GM12801 (cell line): Measurements from ENCODE around the gene UGT1A3.

Experiments
- TF ChIP-seq, protein P1 (sequence below): IDR thresholded peaks from one replicate; pipeline ENCODE4 v1.5.1; 2011; ENCODE audit warnings: control low read depth; ENCODE audit not compliant: insufficient read length; ENCODE audit errors: extremely low read depth

UGT1A3 gene

DNA sequence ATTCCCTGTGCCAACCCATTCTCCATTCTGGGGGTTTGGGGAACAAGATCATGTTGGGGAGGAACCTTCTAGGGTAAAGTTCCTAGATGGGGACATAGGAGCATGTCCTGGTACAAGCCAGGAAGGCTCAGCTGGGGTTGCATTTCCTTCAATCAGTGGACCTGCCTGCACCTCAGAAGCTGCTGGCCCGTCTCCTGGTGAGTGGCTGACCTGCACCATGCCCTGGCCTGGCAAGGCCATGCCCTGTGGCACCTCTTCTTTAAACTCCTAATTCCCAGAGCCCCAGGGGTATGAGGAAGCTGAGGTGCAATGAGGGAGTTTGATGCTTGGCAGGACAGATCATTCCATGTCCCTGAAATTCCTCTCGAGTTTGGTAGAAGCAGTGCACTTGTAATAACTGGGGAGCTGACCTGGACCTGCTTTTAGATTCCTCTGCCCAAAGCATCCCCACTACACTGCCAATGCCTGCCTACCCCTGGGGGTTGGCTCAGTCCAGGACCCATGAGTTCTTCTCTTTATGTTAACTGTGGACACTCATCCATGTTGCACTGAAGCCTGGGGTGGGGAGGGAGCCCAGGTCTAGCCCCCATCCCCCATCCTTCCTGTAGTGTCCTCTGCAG is 74.6 kb downstream of the UGT1A3 start:
- TF ChIP-seq, protein P1, sequence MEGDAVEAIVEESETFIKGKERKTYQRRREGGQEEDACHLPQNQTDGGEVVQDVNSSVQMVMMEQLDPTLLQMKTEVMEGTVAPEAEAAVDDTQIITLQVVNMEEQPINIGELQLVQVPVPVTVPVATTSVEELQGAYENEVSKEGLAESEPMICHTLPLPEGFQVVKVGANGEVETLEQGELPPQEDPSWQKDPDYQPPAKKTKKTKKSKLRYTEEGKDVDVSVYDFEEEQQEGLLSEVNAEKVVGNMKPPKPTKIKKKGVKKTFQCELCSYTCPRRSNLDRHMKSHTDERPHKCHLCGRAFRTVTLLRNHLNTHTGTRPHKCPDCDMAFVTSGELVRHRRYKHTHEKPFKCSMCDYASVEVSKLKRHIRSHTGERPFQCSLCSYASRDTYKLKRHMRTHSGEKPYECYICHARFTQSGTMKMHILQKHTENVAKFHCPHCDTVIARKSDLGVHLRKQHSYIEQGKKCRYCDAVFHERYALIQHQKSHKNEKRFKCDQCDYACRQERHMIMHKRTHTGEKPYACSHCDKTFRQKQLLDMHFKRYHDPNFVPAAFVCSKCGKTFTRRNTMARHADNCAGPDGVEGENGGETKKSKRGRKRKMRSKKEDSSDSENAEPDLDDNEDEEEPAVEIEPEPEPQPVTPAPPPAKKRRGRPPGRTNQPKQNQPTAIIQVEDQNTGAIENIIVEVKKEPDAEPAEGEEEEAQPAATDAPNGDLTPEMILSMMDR, result no peak

DNA sequence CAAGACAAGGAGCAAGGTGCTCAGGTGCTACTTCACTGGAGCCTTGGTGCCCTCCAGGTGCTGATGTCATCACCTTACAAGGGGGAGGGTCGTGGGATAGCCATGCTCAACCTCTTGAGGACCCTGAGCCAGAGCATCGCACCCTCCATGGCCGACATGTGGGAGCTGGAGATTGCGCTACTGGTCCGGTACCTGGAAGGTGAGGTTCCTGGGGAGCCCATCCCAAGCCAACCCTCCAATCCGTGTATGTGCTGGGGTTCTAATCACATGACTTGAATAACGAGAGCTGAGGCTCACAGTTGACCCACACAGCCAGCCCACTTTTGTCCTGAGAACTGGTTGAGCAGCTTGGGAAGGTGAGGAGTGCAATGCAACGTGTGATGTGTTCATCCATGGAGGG is 75.2 kb downstream of the UGT1A3 start:
- TF ChIP-seq, protein P1, result no peak

DNA sequence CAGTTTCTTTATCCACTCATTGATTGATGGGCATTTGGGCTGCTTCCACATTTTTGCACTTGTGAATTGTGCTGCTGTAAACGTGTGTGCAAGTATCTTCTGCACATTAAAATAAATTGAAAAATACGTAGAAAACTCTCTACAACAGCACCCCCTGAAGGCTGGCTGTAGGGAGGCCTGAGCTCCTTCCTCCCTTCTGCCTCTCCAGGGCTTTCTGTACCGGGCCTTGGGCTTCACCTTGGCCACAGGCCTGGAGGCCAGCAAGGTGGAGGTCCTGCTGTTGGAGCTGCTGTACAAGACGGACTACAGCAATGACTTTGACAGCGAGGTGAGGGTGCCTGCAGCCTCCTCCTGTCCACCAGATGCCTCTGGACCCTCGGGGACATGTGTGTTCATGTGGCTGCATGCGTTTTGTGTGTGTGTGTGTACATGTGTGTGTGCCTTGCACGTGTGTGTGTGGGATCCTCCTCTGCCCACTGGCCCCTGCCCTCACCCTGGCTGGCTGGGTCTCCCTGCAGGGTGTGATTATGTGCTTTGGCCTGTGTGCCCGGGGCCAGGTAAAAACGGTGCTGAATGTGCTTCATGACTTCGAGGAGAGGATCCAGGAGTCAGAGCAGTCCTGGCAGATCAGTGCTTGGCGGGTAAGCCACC is 78.5 kb downstream of the UGT1A3 start:
- TF ChIP-seq, protein P1, result no peak

DNA sequence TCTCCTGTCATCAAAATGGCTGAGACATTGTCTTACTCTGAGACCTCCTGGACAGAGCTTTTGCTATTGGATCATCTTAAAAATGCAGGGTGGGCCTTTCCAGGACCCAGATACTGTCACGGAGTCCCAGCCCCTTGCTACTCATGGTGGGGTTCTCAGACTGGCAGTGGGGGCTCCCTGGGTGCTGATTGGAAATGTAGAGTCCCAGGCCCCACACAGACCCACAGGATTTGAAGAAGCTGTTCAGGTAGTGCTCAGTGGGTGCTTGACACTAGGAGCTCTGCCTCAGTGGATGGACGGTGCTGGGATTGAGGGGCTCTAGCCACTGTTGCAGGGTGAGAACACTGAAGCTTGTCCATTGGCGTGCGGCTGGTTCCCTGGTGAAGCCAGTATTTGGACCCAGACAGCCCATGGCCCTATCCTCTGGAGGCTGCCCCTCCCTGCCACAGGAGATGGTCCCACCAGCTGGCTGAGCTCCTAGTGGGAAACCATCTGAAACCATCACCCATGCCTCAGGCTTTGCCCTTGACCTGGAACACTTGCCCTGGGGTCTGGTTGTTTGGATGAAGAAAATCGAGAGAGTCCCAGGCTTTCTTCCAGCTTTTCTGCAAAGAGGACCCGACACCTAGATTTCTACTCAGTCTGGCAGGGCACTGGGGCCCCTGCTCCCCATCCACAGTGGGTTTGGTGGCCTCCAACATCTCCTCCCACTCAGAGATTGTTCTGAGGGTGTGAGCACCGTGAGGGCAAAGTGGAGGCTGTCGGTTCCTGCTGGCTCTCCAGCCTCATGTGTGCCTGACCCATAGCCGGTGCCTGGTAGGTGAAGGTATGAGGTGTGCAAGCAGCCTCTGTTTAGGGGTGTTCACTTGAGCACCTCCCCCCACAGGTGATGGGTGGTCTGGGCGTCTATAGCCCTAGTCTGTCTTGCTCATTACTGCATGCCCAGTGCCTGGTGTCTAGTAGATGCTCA is 79.4 kb downstream of the UGT1A3 start:
- TF ChIP-seq, protein P1, result no peak

DNA sequence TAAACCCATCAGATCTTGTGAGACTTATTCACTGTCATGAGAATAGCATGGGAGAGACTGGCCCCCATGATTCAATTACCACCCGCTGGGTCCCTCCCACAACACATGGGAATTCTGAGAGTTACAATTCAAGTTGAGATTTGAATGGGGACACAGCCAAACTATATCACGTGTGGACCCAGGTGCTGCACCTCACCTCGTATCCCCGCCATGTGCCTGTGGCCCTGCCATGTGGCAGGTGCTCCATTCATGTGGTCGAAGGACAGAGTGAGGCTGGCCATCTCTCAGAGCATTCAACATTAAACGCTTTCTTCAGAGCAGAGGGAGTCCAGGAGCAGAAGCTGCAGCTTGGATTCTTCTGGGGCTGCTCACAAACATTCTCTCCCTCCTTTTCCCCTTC is 81.5 kb downstream of the UGT1A3 start:
- TF ChIP-seq, protein P1, result no peak

DNA sequence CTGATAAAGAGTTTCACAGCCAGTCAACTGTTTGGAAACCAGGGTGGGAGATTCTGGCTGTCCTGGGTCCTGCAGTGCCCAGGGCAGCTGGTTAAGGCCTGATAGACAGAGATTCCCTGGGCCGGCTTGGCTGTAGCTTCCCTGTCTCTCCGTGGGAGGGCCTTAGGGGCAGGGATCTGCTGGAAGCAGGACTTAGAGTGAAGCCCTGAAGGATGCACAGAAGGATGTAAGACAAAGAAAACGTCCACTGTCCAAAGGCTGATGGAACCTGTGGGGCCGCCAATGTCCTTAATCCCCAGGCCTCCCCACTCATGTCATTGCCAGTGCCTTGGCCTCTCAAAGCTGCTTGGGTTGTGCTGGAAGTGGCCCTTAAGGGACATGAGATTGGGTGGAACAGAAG is 82.2 kb downstream of the UGT1A3 start:
- TF ChIP-seq, protein P1, result no peak

DNA sequence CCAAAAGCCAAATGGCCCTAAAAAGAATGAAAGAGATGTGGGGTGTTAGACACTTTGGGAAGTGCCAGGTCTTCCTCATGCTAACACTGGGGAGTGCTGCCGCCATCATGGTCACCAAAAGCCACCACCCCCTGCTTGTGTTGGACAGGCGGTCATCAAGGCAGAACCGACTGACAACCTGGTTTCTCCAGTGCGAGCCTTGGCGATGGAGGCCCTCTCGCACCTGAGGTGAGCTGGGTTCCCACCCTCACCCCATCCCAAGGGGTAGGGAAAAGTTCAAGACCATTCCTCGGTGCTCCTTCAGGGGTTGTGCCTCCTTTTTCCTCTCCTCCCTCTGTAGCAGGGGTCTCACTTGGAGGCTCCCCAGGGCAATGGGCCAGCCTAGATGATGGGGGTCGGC is 82.9 kb downstream of the UGT1A3 start:
- TF ChIP-seq, protein P1, result no peak
